ENCODE data around the gene PAXIP1.

DNA sequence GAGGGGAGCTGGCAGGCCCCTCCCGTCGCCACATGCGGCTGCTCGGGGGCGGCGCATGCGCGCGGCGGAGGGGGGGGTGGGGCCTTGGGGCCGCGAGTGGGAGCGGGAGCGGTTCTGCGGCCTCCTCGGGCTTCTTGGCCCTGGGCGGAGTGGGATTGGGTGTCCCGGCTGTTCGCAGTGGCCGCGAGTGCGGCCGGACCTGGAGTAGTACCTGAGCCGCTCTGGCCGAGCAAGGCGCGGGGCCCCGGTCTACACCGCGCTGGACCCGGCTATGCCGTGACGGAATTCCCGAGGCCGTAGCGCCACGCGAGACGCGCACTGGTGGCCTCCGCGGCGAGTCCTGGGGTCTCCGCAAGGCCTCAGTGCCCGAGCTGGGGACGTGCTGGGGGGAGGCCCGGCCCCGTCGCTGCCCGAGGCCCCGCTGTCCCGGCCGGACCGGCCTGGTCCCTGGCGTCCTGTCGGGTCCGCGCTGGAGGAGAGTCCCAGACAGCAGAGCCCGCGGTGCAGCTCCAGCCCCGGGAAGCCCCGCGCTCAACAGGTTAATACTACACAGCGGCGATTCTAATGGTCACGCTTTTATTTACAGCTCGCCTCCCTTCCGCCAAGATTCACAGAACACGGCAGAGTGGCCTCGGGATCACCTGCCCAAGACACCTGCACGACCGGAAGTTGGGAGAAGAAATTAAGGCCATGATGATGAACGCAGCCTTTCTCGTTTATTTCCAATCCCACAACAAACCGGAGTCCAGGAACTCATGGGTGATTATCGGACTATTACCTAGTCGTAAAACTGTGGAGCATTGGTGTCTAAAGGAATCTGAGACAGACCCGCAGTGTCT lies 671 bp upstream of the PAXIP1 start:
- TF ChIP-seq GATA2 (IDR thresholded peaks at IDR 0.05; ENCODE audit: low read depth, low read length) (no peak; the same call in 1 of the 2 replicates), GATA3 (IDR thresholded peaks at IDR 0.05; ENCODE audit: low read depth, low read length) (no peak)
